Uterus (tissue), 4 donors: ENCODE measurements around the gene APOB. TPM values are rescaled to one million over a fixed set of nuclear protein-coding genes. Genes with fewer than 3 reads are reported as not detected.
A peak's percentile ranks its signal among the peaks of the same experiment; 100 is the strongest.

ENCODE experiments used
- DNase-seq, 2 donors: peaks; one replicate each; pipeline ENCODE4 v3.0.0-alpha.2; 2019 to 2020
- H3K27ac ChIP-seq, 2 donors: fragments of 200-600 bp; sonication (generic); 1 replicate in 1 of 2; 2 replicates in 1 of 2; pipeline ENCODE4 v1.5.1; 2016 to 2018
- H3K27me3 ChIP-seq, 2 donors: fragments of 200-600 bp; sonication (generic); one replicate each; pipeline ENCODE4 v1.5.1; 2018 to 2019; ENCODE audit warnings: control low read depth in 1 of 2
- H3K36me3 ChIP-seq, 2 donors: fragments of 200-600 bp; sonication (generic); one replicate each; pipeline ENCODE4 v1.5.1; 2019; ENCODE audit warnings: control low read depth in 1 of 2
- H3K4me1 ChIP-seq, 2 donors: fragments of 200-600 bp; sonication (generic); one replicate each; pipeline ENCODE4 v1.5.1; 2018 to 2019; ENCODE audit warnings: control low read depth in 1 of 2
- H3K4me3 ChIP-seq, 2 donors: fragments of 200-600 bp; sonication (generic); 1 replicate in 1 of 2; 2 replicates in 1 of 2; pipeline ENCODE4 v1.5.1; 2018 to 2019; ENCODE audit warnings: mild to moderate bottlenecking in 1 of 2
- H3K9me3 ChIP-seq, 2 donors: fragments of 200-600 bp; sonication (generic); one replicate each; pipeline ENCODE4 v1.5.1; 2019; ENCODE audit warnings: control low read depth in 1 of 2
- POLR2A ChIP-seq, 2 donors: fragments of 450-650 bp; IDR thresholded peaks; one replicate each; pipeline ENCODE4 v1.6.1; 2016; ENCODE audit warnings: antibody characterized with exemption in 2 of 2, mild to moderate bottlenecking in 1 of 2, moderate library complexity in 1 of 2
- intact Hi-C: fragments of 100-400 bp; cut with DNase I; formaldehyde crosslinking; loops from one replicate; pipeline ENCODE4 v1.15.1; 2023; ENCODE audit warnings: low total_unique reads
- total RNA-seq, 4 donors: library from RNA; depleted of rRNA in 3 of 4; stranded (reverse); fragments of >200 nt in 3 of 4; gene quantifications; one replicate each; pipeline versions ENCODE4 v1.1.0 to v1.2.4, GENCODE V29; 2014 to 2023
- TF ChIP-seq, protein P1 (sequence below), 4 experiments: fragments of 200-600 bp in 2 of 4; fragments of 450-650 bp in 2 of 4; sonication (generic) in 2 of 4; IDR thresholded peaks; one replicate each; pipeline ENCODE4 v1.5.1; 2016 to 2019; ENCODE audit warnings: antibody characterized with exemption in 4 of 4, mild to moderate bottlenecking in 2 of 4, moderate library complexity in 1 of 4
- donor health status: DM: yes; HTN: yes; CAD: no.

The APOB gene
- total RNA-seq, 4 donors from 2014 or later = 0.41 to 0.55 TPM; not detected in 2

DNA sequence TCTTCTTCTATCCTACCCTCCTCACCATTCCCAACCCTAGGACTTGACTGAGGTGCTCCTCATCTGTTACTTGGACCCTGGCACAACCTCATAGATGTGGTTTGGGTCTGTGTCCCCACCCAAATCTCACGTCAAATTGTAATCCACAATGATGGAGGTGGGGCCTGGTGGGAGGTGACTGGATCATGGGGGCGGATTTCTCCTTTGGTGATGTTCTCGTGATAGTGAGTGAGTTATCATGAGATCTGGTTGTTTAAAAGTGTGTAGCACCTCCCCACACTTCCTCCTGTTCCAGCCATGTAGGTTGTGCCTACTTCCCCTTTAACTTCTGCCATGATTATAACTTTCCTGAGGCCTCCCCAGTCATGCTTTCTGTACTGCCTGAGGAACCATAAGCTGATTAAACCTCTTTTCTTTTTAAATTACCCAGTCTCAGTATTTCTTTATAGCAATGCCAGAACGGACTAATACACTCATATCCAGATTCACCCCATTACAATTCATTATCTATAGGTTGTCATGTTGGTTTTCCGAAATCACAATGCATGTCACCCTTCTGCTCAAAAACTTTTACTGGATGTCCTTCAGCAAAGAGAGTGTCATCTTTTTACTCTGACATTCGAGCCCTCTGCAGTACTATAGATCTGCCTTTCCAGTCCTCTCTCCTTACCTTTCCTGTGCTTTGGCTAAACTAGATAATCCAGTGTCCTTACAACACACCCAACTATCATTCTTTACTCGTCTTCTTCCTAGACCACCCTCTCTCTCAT lies 45.7 kb downstream of the APOB start:
- no peak for DNase-seq
- Histone ChIP-seq H3K4me3 (no peak overlapping the region), H3K36me3 (no peaks in the 10 kb centered on the region), H3K27me3 (no peaks in the 10 kb centered on the region), H3K27ac (no peak overlapping the region), H3K9me3 (no peaks in the 10 kb centered on the region), H3K4me1 (no peaks in the 10 kb centered on the region)
- TF ChIP-seq, protein P1, sequence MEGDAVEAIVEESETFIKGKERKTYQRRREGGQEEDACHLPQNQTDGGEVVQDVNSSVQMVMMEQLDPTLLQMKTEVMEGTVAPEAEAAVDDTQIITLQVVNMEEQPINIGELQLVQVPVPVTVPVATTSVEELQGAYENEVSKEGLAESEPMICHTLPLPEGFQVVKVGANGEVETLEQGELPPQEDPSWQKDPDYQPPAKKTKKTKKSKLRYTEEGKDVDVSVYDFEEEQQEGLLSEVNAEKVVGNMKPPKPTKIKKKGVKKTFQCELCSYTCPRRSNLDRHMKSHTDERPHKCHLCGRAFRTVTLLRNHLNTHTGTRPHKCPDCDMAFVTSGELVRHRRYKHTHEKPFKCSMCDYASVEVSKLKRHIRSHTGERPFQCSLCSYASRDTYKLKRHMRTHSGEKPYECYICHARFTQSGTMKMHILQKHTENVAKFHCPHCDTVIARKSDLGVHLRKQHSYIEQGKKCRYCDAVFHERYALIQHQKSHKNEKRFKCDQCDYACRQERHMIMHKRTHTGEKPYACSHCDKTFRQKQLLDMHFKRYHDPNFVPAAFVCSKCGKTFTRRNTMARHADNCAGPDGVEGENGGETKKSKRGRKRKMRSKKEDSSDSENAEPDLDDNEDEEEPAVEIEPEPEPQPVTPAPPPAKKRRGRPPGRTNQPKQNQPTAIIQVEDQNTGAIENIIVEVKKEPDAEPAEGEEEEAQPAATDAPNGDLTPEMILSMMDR (IDR thresholded peaks at IDR 0.05) = no peak
- no peak for TF ChIP-seq POLR2A (IDR thresholded peaks at IDR 0.05)
- intact Hi-C loops = no loop called here

DNA sequence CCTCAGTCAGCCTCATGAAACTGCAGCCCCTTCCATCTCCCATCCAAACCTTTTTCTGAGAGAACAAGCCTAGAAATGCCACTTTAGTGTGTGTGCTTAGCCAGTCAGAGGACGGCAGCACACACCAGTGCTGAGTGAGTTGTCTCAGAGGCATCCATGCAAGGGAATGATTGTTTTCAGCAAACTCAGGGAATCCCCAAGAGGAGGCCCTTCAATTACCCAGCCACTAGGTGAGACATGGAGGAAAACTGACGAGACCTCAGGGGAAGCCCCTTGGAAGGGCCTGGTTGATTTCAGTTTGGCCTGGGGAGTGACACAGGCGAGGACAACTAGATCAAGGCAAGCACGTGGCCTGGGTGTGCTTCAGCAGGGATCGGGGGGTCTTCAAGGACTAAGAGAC lies 49.7 kb downstream of the APOB start:
- H3K36me3 ChIP-seq = no peaks in the 10 kb centered on the region
- no peak overlapping the region for H3K4me3 ChIP-seq
- H3K9me3 ChIP-seq = no peaks in the 10 kb centered on the region
- TF ChIP-seq, protein P1 (IDR thresholded peaks at IDR 0.05) = no peak
- no peak for TF ChIP-seq POLR2A (IDR thresholded peaks at IDR 0.05)
- no peaks in the 10 kb centered on the region for H3K4me1 ChIP-seq
- H3K27me3 ChIP-seq = no peaks in the 10 kb centered on the region
- intact Hi-C loops = no loop called here
- peak overlapping the region in 1 of 2 donors; percentile 40 for H3K27ac ChIP-seq
- DNase-seq = no peak

DNA sequence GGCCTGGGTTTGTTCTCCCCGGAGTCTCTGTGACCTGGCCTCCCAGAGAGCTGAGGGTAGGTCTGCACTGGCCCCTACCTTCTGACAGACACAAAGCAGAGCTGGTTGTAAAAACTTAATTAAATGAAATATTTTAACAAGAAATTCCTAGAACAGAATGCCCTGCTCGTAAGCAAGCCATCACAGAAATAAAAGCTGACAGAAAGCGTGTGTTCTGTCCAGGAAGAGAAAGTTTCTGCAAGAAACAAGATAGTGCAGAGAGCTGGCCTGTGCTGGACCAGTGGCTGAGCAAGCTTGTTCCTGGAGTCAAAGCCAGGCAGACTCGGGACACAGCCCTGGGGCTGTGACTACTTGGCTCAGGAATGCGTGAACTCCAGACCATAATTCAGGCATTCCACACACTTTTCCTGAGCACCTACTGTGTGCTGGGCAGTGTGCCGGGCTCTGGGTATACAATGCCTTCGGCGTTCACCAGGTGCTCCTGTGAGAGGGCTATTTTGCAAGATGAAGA lies 51.6 kb downstream of the APOB start:
- TF ChIP-seq POLR2A (IDR thresholded peaks at IDR 0.05) = no peak
- TF ChIP-seq, protein P1 (IDR thresholded peaks at IDR 0.05) = no peak
- DNase-seq = peak; percentile 58
- Histone ChIP-seq H3K4me3 (no peak overlapping the region), H3K9me3 (no peaks in the 10 kb centered on the region), H3K36me3 (no peaks in the 10 kb centered on the region), H3K4me1 (no peaks in the 10 kb centered on the region), H3K27ac (peak overlapping the region; percentile 19 to 76), H3K27me3 (no peaks in the 10 kb centered on the region)
- intact Hi-C loops = no loop called here

DNA sequence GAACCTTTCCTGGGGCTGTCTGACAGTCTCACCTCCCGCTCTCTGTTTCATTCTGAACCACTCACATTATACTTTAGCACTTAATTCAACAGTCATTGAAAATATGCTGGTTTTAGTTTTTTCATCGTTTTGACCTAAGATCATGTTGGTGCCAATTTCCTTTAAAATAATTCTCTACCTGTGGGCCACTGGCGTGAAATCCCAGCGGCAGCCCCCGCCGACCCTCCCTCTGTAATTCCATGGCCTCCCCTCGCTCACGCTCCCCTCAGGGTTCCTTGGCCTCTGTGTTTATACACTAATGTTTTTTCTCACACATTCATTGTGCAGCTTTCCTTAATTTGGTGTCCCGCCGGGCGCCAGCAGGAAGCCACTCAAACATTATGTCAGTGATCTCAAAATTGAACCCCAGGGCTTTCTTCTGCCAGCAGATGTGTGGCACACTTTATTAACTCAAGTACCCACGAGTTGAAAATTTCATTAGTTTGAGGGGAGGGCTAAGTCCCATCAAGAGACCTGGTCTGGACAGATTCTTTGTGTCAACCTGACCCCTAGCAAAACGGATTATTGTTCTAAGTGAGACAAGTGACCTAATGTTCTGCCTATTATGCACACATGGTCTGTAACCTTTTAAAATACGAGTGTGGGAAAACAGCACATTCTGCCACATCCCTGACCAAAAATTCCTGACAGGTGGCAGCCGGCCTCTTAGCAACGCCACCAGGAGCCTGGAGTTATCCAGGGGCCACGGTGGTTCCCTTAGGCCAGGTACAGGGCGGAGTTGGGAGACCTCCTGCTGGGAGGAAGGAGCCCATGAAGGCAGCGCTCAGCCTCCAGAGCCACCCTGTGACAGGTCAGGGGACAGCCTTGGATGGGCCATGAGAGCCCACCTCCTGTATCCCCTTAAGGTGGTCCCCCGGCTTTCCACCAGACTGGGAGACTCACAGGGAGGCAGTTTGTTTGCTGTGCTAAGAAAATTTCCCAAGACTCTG lies 53.1 kb downstream of the APOB start:
- Histone ChIP-seq H3K27ac (peak overlapping the region in 1 of 2 donors; percentile 76), H3K4me1 (peaks cover 0 to 8% of the 10 kb centered on the region in 2 donors), H3K36me3 (no peaks in the 10 kb centered on the region), H3K27me3 (no peaks in the 10 kb centered on the region), H3K9me3 (no peaks in the 10 kb centered on the region), H3K4me3 (no peak overlapping the region)
- DNase-seq = no peak
- no peak for TF ChIP-seq POLR2A (IDR thresholded peaks at IDR 0.05)
- TF ChIP-seq, protein P1 (IDR thresholded peaks at IDR 0.05) = no peak
- intact Hi-C loops = no loop called here
